ENCODE measurements around the gene CTNNA3.
"Not testable (repeated sequence)": the region's sequence is repeated elsewhere in the genome, so short reads cannot be mapped to it uniquely, and the experiment has no call there.

The CTNNA3 gene

GRCh38 chr10:67696029-67696428 is at the start of gene CTNNA3:
Gene CTNNA3, minus strand, starts transcription at chr10:67696195.
- DNase-seq = no peak

DNA sequence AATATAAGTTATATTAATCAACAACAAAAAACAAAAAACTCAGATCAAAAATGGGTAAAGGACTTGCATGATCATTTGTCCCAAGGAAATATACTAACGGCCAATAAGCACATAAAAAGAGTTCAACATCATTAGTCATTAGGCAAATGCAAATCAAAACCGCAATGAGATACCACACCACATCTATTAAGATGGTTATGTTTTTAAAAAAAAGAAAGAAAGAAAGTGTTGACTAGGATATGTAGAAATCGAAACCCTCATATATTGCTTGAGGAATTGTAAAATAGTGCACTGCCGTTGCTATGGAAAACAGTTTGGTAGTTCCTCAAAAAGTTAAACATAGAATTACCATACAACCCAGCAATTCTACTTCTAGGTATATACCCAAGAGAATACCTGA is 39.4 kb upstream of the CTNNA3 start:
- no peak for DNase-seq

- no peak for DNase-seq
These were observed 37.5 kb upstream of the CTNNA3 start for GRCh38 chr10:67733511-67733910.

DNA sequence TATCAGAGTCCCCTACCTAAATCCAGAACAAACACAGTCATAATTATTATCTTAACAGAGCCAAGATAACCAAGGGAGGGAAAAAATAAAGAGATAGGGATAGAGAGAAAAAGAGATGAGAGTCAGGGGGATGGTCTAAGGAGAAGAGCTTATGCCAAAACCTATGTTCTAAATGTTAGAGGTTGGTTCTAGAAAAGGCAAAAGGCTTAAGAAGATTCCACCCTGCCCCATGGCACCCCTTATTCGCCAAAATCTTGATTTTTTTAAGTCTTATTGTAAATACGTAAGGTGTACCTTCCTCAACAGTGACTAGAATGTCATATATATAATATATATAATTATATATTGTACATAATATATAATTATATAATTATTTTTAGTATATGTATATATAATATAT is 29.6 kb upstream of the CTNNA3 start:
- no peak for DNase-seq

DNA sequence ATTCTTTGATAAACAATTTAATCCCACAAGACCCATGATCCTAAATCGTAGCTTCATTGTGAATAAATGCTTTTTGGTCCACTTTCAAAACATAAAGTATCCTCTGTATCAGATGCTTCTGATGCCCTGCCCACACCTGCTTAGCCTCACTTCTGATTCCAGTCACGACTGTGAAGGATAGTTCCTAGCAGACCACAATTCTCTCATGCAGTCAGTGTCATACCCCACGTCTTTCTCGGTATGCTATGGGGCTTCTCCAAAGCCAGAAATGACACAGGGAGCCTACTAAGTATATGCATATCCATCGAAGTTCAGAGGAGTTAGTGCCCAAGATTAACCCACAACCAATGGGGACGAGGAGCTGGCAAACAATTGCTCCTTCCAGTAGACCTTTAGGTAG is 27.6 kb upstream of the CTNNA3 start:
- DNase-seq = no peak

- no peak for DNase-seq
These were observed 26.1 kb upstream of the CTNNA3 start for GRCh38 chr10:67722113-67722512.

DNA sequence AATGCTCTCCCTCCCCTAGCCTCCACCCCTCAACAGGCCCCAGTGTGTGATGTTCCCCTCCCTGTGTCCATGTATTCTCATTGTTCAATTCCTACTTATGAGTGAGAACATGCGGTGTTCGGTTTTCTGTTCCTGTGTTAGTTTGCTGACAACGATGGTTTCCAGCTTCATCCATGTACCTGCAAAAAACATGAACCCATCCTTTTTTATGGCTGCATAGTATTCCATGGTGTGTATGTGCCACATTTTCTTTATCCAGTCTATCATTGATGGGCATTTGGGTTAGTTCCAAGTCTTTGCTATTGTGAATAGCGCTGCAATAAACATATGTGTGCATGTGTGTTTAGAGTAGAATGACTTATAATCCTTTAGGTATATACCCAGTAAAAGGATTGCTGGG is 20.5 kb upstream of the CTNNA3 start:
- not testable (repeated sequence) for DNase-seq

- DNase-seq = no peak
These were observed 9.9 kb upstream of the CTNNA3 start for GRCh38 chr10:67705921-67706320.

DNA sequence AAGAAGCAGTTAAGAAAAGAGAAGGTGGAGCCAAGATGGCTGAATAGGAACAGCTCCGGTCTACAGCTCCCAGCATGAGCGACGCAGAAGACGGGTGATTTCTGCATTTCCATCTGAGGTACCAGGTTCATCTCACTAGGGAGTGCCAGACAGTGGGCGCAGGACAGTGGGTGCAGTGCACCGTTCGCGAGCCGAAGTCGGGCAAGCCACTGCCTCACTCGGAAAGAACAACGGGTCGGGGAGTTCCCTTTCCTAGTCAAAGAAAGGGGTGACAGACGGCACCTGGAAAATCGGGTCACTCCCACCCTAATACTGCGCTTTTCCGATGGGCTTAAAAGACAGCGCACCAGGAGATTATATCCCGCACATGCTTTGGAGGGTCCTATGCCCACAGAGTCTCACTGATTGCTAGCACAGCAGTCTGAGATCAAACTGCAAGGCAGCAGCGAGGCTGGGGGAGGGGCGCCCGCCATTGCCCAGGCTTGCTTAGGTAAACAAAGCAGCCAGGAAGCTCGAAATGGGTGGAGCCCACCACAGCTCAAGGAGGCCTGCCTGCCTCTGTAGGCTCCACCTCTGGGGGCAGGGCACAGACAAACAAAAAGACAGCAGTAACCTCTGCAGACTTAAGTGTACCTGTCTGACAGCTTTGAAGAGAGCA is 3.7 kb upstream of the CTNNA3 start:
- not testable (repeated sequence) for DNase-seq

GRCh38 chr10:67698164-67698563 is 2.2 kb upstream of the CTNNA3 start:
- no peak for DNase-seq

- peak; percentile 0 for DNase-seq
These were observed 1.7 kb upstream of the CTNNA3 start for GRCh38 chr10:67697724-67698131.

DNA sequence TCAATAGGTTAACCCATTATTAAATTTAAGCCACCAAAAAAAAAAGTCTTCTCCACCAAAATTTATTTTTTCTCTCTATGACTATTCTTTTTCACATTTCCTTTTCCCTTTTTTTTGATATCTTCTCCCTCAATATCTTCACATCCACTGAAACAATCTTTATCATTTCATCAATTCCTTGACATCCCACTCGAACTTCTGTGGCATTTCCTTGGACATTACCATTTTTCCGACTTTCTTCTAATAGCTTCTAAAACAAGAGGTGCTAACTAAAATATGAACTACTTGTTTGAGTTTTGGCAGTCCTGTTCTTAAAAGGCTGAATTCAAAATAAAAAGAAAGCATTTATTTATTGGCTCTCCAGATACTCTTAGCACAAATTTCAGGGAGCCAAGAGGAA is 684 bp upstream of the CTNNA3 start:
- DNase-seq = no peak

DNA sequence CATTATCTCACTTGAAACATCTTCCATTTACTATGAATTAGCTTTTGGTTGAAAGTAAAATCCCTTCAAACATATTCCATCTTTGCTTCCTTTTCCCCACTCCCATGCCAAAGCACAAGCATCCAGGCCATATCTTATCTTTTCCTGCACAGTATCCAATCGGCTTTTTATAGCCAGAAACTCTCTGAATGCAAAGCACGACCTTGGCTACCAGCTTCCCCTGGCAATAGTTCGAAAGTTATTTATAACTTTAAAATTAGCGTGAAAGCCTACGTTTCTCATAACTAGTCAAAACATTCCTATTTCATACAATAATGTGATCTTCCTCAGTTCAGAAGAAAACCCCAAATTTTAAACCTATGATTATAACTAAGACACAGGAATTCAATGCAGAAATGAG is 440 bp downstream of the CTNNA3 start:
- no peak for DNase-seq

DNA sequence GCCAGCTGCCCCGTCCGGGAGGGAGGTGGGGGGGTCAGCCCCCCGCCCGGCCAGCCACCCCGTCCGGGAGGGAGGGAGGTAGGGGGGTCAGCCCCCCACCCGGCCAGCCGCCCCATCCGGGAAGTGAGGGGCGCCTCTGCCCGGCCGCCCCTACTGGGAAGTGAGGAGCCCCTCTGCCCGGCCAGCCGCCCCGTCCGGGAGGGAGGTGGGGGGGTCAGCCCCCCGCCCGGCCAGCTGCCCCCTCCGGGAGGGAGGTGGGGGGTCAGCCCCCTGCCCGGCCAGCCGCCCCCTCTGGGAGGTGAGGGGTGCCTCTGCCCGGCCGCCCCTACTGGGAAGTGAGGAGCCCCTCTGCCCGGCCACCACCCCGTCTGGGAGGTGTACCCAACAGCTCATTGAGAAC is 4.1 kb downstream of the CTNNA3 start:
- not testable (repeated sequence) for DNase-seq

- not testable (repeated sequence) for DNase-seq
These were observed 5.5 kb downstream of the CTNNA3 start for GRCh38 chr10:67690540-67690939.

GRCh38 chr10:67684140-67684539 is 11.9 kb downstream of the CTNNA3 start:
- DNase-seq = not testable (repeated sequence)

GRCh38 chr10:67678335-67678974 is 17.5 kb downstream of the CTNNA3 start:
- no peak for DNase-seq

GRCh38 chr10:67676208-67676825 is 19.7 kb downstream of the CTNNA3 start:
- no peak for DNase-seq

- no peak for DNase-seq
These were observed 25.6 kb downstream of the CTNNA3 start for GRCh38 chr10:67670401-67670800.

- DNase-seq = no peak
These were observed 26.0 kb downstream of the CTNNA3 start for GRCh38 chr10:67669978-67670377.

DNA sequence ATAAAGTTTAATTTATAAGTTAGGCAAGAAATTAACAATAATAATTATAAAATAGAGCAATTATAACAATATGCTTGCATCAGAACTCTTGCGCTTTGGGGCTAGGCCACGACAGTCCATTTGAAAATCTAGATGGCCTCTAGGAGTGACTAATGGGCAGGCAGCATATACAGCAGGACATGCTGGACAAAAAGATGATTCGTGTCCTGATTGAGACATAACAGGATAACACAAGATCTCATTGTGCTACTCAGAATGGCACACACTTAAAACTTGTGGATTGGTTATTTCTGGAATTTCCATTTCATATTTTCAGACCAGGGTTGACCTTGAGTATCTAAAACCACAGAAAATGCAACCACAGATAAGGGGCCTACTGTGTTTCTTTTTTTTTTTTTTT is 27.5 kb downstream of the CTNNA3 start:
- DNase-seq = no peak

GRCh38 chr10:67667035-67667425 is 29.0 kb downstream of the CTNNA3 start:
- DNase-seq = no peak

- no peak for DNase-seq
These were observed 29.5 kb downstream of the CTNNA3 start for GRCh38 chr10:67666416-67667034.

DNA sequence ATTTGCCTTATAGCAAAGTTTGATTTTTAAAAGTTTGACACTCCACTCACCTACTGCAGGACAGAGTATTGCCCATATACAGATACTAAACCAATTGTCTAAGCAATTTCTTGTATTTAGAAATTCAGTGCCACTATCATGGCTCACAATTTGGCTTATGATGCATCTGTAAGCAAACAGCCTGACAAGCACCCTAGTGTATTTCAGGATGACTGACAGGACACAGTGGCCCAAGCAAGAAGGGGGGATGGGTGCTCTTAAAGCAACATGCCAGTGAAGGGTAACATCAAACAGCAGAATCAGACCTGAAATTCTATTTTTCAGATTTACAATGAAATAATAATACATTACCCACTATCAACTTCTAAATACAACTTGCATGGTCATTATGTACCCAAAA is 30.5 kb downstream of the CTNNA3 start:
- no peak for DNase-seq

Data from DMS79 (cell line).